Gastrocnemius medialis (tissue), 4 donors: ENCODE data around the gene TSSC4. TPM values are rescaled to one million over a fixed set of nuclear protein-coding genes. Genes with fewer than 3 reads are reported as not detected.
"Not testable (repeated sequence)": the region's sequence is repeated elsewhere in the genome, so short reads cannot be mapped to it uniquely, and the experiment has no call there.

Experiments
- ATAC-seq, 2 donors: fragments of 150-250 bp; one replicate each; pipeline ENCODE4 v1.9.1; 2016
- DNase-seq, 2 donors: peaks; one replicate each; pipeline ENCODE4 v3.0.0-alpha.2; 2019
- H3K27ac ChIP-seq, 4 donors: fragments of 200-600 bp; sonication (generic); 1 replicate in 1 of 4; 2 replicates in 3 of 4; pipeline ENCODE4 v1.5.1; 2016 to 2018; ENCODE audit warnings: mild to moderate bottlenecking in 2 of 4, moderate library complexity in 1 of 4
- H3K27me3 ChIP-seq, 3 donors: fragments of 200-600 bp; sonication (generic) in 2 of 3; 1 replicate in 1 of 3; 2 replicates in 2 of 3; pipeline versions ENCODE4 v1.5.1 to v1.6.0; 2016 to 2019; ENCODE audit warnings: mild to moderate bottlenecking in 1 of 3, moderate library complexity in 1 of 3
- H3K36me3 ChIP-seq, 2 donors: fragments of 200-600 bp; sonication (generic) in 1 of 2; one replicate each; pipeline ENCODE4 v1.5.1; 2017 to 2018
- H3K4me1 ChIP-seq, 2 donors: fragments of 200-600 bp; sonication (generic) in 1 of 2; one replicate each; pipeline ENCODE4 v1.5.1; 2016 to 2017; ENCODE audit warnings: mild to moderate bottlenecking in 2 of 2
- H3K4me3 ChIP-seq, 4 donors: fragments of 200-600 bp; sonication (generic) in 3 of 4; 1 replicate in 1 of 4; 2 replicates in 3 of 4; pipeline ENCODE4 v1.5.1; 2016 to 2019; ENCODE audit warnings: mild to moderate bottlenecking in 2 of 4
- H3K9me3 ChIP-seq, 3 donors: fragments of 200-600 bp; sonication (generic) in 2 of 3; 1 replicate in 1 of 3; 2 replicates in 2 of 3; pipeline ENCODE4 v1.5.1; 2016 to 2019
- CTCF ChIP-seq, 5 experiments: fragments of 450-650 bp in 3 of 5; fragments of 200-600 bp in 2 of 5; sonication (generic) in 2 of 5; IDR thresholded peaks in 4 of 5; conservative IDR thresholded peaks in 1 of 5; 1 replicate in 4 of 5; 2 replicates in 1 of 5; pipeline ENCODE4 v1.5.1; 2016 to 2019; ENCODE audit warnings: antibody characterized with exemption in 5 of 5, mild to moderate bottlenecking in 3 of 5, moderate library complexity in 3 of 5
- POLR2A ChIP-seq, 2 donors: fragments of 450-650 bp; IDR thresholded peaks; one replicate each; pipeline ENCODE4 v1.6.1; 2017; ENCODE audit warnings: antibody characterized with exemption in 2 of 2, mild to moderate bottlenecking in 2 of 2, moderate library complexity in 2 of 2
- in situ Hi-C, 4 donors: fragments of 200-750 bp; cut with MboI; loops; one replicate each; pipeline versions ENCODE4 v1.15.0 to v1.8.0; 2017; ENCODE audit warnings: low sequenced_read_pairs in 4 of 4
- intact Hi-C: fragments of 100-400 bp; cut with DNase I; formaldehyde crosslinking; loops from one replicate; pipeline ENCODE4 v1.15.1; 2023; ENCODE audit warnings: low total_unique reads
- total RNA-seq, 4 donors: library from RNA; depleted of rRNA; stranded (reverse); fragments of >200 nt; gene quantifications; one replicate each; pipeline versions ENCODE4 v1.1.0 to v1.2.3, GENCODE V29; 2016

The TSSC4 gene
- total RNA-seq, 4 donors from 2014 or later = 53.4 to 92.5 (median 76.8) TPM

- H3K36me3 ChIP-seq = no peaks in the 10 kb centered on the region
- DNase-seq (no peak), ATAC-seq (no peak)
- no peaks in the 10 kb centered on the region for H3K27me3 ChIP-seq
- H3K9me3 ChIP-seq = no peaks in the 10 kb centered on the region
- TF ChIP-seq POLR2A (IDR thresholded peaks at IDR 0.05) (no peak), CTCF (IDR thresholded peaks at IDR 0.05 in 4 of 5, conservative IDR thresholded peaks at IDR 0.05 in 1 of 5) (no peak)
- no peaks in the 10 kb centered on the region for H3K4me1 ChIP-seq
- in situ Hi-C loops = no loop called here
- H3K27ac ChIP-seq = no peak overlapping the region
- H3K4me3 ChIP-seq = no peak overlapping the region
- intact Hi-C loops = no loop called here
Observed at GRCh38 chr11:2357246-2357645, 43.3 kb upstream of the TSSC4 start.

DNA sequence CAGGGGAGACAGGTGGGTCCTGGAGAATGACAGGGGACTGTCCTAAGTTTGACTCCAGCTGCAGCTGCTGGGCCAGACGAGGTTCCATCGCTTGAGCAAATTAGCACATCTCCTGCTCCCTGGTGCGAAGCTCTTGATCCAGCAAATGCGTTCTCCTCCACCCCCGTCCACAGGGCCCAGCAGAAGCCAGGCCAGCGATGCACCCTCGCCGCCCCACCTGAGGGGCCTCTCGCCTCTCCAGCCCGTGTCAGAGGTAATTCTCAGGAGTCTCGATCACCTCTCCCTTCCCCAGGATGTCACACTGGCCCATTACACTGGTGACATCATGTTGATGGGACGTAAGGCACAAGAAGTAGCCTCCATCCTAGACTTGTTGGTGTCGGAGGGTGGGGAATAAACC lies 42.9 kb upstream of the TSSC4 start:
- H3K27ac ChIP-seq, in situ Hi-C loops, H3K4me3 ChIP-seq, H3K4me1 ChIP-seq, DNase-seq, H3K9me3 ChIP-seq, H3K27me3 ChIP-seq, H3K36me3 ChIP-seq, ATAC-seq, intact Hi-C loops: not testable (repeated sequence)

- Histone ChIP-seq H3K36me3 (no peaks in the 10 kb centered on the region), H3K27ac (no peak overlapping the region), H3K4me3 (no peak overlapping the region), H3K27me3 (no peaks in the 10 kb centered on the region), H3K9me3 (no peaks in the 10 kb centered on the region), H3K4me1 (no peaks in the 10 kb centered on the region)
- intact Hi-C loops = no loop called here
- ATAC-seq = no peak
- no peak for DNase-seq
- TF ChIP-seq CTCF (IDR thresholded peaks at IDR 0.05 in 4 of 5, conservative IDR thresholded peaks at IDR 0.05 in 1 of 5) (no peak), POLR2A (IDR thresholded peaks at IDR 0.05) (no peak)
- in situ Hi-C loops = no loop called here
Observed at GRCh38 chr11:2358754-2359442, 41.7 kb upstream of the TSSC4 start.

- H3K36me3 ChIP-seq = no peaks in the 10 kb centered on the region
- intact Hi-C loops = no loop called here
- ATAC-seq (no peak), DNase-seq (no peak)
- no peaks in the 10 kb centered on the region for H3K27me3 ChIP-seq
- H3K4me1 ChIP-seq = no peaks in the 10 kb centered on the region
- no peak overlapping the region for H3K27ac ChIP-seq
- TF ChIP-seq CTCF (IDR thresholded peaks at IDR 0.05 in 4 of 5, conservative IDR thresholded peaks at IDR 0.05 in 1 of 5) = no peak
- no peak for TF ChIP-seq POLR2A (IDR thresholded peaks at IDR 0.05)
- in situ Hi-C loops = no loop called here
- no peaks in the 10 kb centered on the region for H3K9me3 ChIP-seq
- H3K4me3 ChIP-seq = no peak overlapping the region
Observed at GRCh38 chr11:2359557-2359956, 41.0 kb upstream of the TSSC4 start.

DNA sequence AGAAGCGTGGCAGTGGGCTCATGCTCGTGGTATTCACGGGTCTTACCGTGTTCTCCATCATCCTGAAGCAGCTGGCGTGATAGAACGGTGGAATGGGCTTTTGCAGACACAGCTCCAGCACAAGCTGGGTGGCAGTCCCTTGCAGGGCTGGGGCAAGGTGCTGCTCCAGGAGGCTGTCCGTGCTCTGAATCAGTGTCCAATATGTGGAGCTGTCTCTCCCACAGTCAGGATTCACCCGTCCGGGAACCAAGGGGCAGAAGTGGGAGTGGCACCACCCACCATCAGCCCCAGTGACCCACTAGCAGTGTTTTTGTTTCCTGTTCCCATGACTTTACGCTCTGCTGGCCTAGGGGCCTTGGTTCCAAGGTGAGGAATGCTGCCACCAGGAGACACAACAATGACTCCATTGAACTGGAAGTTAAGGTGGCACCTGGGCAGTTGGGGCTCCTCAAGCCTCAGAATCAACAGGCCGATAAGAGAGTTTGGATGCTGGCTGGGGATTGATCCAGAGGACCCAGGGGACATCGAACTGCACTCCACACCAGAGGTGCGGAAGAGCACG lies 40.4 kb upstream of the TSSC4 start:
- ATAC-seq (no peak), DNase-seq (no peak)
- Histone ChIP-seq H3K27ac (no peak overlapping the region), H3K4me1 (no peaks in the 10 kb centered on the region), H3K36me3 (no peaks in the 10 kb centered on the region), H3K27me3 (no peaks in the 10 kb centered on the region), H3K9me3 (no peaks in the 10 kb centered on the region), H3K4me3 (no peak overlapping the region)
- TF ChIP-seq POLR2A (IDR thresholded peaks at IDR 0.05) = no peak
- TF ChIP-seq CTCF (IDR thresholded peaks at IDR 0.05 in 4 of 5, conservative IDR thresholded peaks at IDR 0.05 in 1 of 5) = no peak
- in situ Hi-C loops = no loop called here
- intact Hi-C loops = no loop called here
